HEK293 (cell line): ENCODE data around the gene TTR.

Source experiments
- CTCF ChIP-seq: fragments of 450-650 bp; formaldehyde crosslinking; IDR thresholded peaks from 2 replicates; pipeline ENCODE4 v1.5.1; 2016; ENCODE audit warnings: missing biosample characterization, missing genetic modification characterization
- KLF7 ChIP-seq: fragments of 450-650 bp; formaldehyde crosslinking; IDR thresholded peaks from 2 replicates; pipeline ENCODE4 v1.5.1; 2016; ENCODE audit warnings: missing biosample characterization, missing genetic modification characterization, borderline replicate concordance
- PATZ1 ChIP-seq: fragments of 450-650 bp; formaldehyde crosslinking; IDR thresholded peaks from 2 replicates; pipeline ENCODE4 v1.5.1; 2016; ENCODE audit warnings: missing biosample characterization, missing genetic modification characterization
- REST ChIP-seq: fragments of 450-650 bp; formaldehyde crosslinking; IDR thresholded peaks from 2 replicates; pipeline ENCODE4 v1.5.1; 2016; ENCODE audit warnings: missing biosample characterization, missing genetic modification characterization
- ZNF121 ChIP-seq: fragments of 450-650 bp; formaldehyde crosslinking; IDR thresholded peaks from 2 replicates; pipeline ENCODE4 v1.5.1; 2016; ENCODE audit warnings: missing biosample characterization, missing genetic modification characterization
- ZNF335 ChIP-seq: fragments of 450-650 bp; formaldehyde crosslinking; conservative IDR thresholded peaks from 2 replicates; pipeline ENCODE4 v1.5.1; 2016; ENCODE audit warnings: missing biosample characterization, missing genetic modification characterization
- ZNF521 ChIP-seq: fragments of 450-650 bp; formaldehyde crosslinking; IDR thresholded peaks from 2 replicates; pipeline ENCODE4 v1.5.1; 2017; ENCODE audit warnings: missing biosample characterization, mild to moderate bottlenecking, missing genetic modification characterization
- ZNF692 ChIP-seq: fragments of 450-650 bp; formaldehyde crosslinking; IDR thresholded peaks from 2 replicates; pipeline ENCODE4 v1.5.1; 2016; ENCODE audit warnings: missing biosample characterization, missing genetic modification characterization

- no peak for TF ChIP-seq PATZ1 (tag by site-specific recombination)
- TF ChIP-seq ZNF521, result no peak
- TF ChIP-seq ZNF335, result no peak
- TF ChIP-seq CTCF (tag by site-specific recombination), result no peak
- no peak for TF ChIP-seq ZNF121 (tag by site-specific recombination)
- no peak for TF ChIP-seq KLF7
- no peak for TF ChIP-seq REST (tag by site-specific recombination)
- no peak for TF ChIP-seq ZNF692
Measured at GRCh38 chr18:31562726-31563125, 29.0 kb upstream of the TTR start.
